Neural crest cell (in vitro differentiated cells): ENCODE measurements around the gene KIF26B. TPM values are rescaled to one million over a fixed set of nuclear protein-coding genes. Genes with fewer than 3 reads are reported as not detected.

Source experiments
- DNase-seq: peaks from one replicate; pipeline ENCODE4 v3.0.0; 2021; ENCODE audit warnings: low read depth, mixed read lengths, low spot score
- H3K27ac Mint-ChIP-seq: one replicate; pipeline ENCODE4 v1.8.0; 2021; ENCODE audit warnings: mild to moderate bottlenecking, mixed read lengths; ENCODE audit not compliant: unreplicated experiment
- H3K27me3 Mint-ChIP-seq: 2 replicates; pipeline ENCODE4 v1.8.0; 2021; ENCODE audit warnings: low read depth, mild to moderate bottlenecking, mixed read lengths
- H3K36me3 Mint-ChIP-seq: 2 replicates; pipeline ENCODE4 v1.8.0; 2021; ENCODE audit warnings: low read depth, mild to moderate bottlenecking, mixed read lengths
- H3K4me1 Mint-ChIP-seq: 2 replicates; pipeline ENCODE4 v1.8.0; 2021; ENCODE audit warnings: mixed read lengths
- H3K4me3 Mint-ChIP-seq: one replicate; pipeline ENCODE4 v1.8.0; 2021; ENCODE audit warnings: mild to moderate bottlenecking, mixed read lengths
- H3K9me3 Mint-ChIP-seq: 2 replicates; pipeline ENCODE4 v1.8.0; 2021; ENCODE audit warnings: mixed read lengths
- total RNA-seq: library from RNA; stranded (reverse); gene quantifications from 2 replicates; pipeline ENCODE4 v1.2.1, GENCODE V29; 2021
- TF ChIP-seq, protein P1 (sequence below): fragments of 200-600 bp; sonication (generic); conservative IDR thresholded peaks from 2 replicates; pipeline ENCODE4 v1.5.0; 2021; ENCODE audit warnings: antibody characterized with exemption, mild to moderate bottlenecking

The KIF26B gene
- total RNA-seq, 1 donor from 2014 or later = 6.2 TPM

DNA sequence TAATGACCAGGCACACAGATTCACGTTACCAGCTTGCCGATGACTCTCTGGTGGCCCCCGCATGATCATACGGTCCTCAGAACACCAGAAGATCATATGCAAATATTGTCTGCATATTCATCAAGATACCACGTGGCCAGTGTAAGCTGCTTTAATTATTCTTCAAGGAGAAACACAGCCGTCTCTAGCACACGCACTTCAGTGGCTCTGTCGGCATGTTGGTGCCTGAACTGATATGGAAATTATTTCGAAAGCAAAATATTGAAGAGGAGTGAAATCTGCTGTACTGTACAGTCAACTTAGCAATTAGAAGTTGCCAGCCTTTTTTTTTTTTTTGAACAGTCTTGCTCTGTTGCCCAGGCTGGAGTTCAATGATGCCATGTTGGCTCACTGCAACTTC lies 5.9 kb upstream of the KIF26B start:
- Mint-ChIP-seq H3K27me3 (peaks cover 28% of the 10 kb centered on the region), H3K4me1 (peaks cover 24% of the 10 kb centered on the region), H3K9me3 (peaks cover 4% of the 10 kb centered on the region), H3K4me3 (no peak overlapping the region), H3K36me3 (no peaks in the 10 kb centered on the region), H3K27ac (no peak overlapping the region)
- TF ChIP-seq, protein P1, sequence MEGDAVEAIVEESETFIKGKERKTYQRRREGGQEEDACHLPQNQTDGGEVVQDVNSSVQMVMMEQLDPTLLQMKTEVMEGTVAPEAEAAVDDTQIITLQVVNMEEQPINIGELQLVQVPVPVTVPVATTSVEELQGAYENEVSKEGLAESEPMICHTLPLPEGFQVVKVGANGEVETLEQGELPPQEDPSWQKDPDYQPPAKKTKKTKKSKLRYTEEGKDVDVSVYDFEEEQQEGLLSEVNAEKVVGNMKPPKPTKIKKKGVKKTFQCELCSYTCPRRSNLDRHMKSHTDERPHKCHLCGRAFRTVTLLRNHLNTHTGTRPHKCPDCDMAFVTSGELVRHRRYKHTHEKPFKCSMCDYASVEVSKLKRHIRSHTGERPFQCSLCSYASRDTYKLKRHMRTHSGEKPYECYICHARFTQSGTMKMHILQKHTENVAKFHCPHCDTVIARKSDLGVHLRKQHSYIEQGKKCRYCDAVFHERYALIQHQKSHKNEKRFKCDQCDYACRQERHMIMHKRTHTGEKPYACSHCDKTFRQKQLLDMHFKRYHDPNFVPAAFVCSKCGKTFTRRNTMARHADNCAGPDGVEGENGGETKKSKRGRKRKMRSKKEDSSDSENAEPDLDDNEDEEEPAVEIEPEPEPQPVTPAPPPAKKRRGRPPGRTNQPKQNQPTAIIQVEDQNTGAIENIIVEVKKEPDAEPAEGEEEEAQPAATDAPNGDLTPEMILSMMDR = no peak
- no peak for DNase-seq

DNA sequence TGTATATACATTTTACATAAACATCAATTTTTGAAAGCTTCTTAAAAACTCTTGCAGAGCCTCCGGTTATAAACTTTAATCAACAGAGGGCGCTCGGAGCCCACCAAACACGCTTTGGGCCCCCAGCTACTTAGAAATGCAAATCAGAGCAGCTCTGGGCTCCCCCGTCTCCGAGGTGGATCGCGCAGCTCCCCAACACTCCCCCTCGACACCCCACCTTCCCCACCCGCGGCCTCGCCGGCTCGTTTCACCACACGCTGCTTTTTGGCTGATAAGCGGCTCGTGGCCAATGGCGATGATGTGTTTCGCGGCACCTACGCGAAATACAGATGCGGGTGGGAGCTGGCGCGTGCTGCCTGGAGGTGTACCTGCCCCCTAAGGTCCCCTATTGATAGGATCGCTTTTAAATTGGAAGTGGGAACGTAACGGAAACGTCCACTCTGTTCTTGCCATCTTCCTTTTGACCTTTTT lies 1.7 kb upstream of the KIF26B start:
- no peak overlapping the region for H3K27ac Mint-ChIP-seq
- peaks cover 37% of the 10 kb centered on the region for H3K4me1 Mint-ChIP-seq
- no peaks in the 10 kb centered on the region for H3K36me3 Mint-ChIP-seq
- peak; percentile 70 for DNase-seq
- H3K9me3 Mint-ChIP-seq = no peaks in the 10 kb centered on the region
- peaks cover 55% of the 10 kb centered on the region for H3K27me3 Mint-ChIP-seq
- H3K4me3 Mint-ChIP-seq = peak overlapping the region; percentile 97
- TF ChIP-seq, protein P1 = peak; percentile 93

DNA sequence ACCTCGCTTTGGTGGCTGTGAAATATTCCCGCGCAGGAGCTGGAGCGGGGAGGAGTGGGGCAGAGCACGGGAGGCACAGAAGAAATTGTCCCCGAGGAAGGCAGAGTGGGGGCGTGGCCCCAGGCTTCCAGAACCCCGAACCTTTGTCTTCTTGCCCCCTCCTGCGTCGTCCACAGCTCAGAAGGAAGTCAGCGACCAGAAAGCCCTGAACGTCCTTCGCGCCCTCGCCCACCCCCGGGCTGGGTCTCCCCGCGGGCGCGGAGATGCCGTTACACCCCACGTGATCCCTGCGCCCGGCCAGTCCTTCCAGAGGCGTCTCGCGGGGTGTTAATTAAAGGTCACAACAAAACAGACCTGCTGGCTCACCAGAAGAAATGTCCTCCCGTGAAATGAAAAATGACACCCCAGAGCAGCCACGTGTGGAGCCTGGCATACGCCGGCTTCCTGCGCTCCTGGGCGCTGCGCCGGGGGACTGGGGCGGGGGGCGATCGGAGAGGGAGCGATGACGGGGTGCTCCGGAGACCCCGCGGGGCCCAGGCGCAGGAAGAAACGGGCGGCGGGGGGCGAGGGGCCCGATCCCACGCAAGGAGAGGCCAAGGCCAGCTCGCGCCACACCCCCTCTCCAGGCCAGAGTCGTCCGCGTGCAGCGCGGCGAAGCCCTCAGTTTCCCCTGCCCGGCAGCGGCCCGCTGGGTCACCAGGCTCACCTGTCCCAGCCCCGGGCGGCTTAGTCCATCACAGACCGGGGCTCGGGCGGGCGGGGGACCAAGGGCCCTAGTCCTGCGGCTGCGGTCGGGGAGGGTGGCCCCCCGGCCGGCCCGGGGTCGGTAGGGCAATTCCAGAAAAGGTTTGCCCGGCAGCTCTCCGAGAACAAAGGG lies 995 bp upstream of the KIF26B start:
- Mint-ChIP-seq H3K27ac (no peak overlapping the region), H3K27me3 (peaks cover 59% of the 10 kb centered on the region)
- TF ChIP-seq, protein P1 = no peak

DNA sequence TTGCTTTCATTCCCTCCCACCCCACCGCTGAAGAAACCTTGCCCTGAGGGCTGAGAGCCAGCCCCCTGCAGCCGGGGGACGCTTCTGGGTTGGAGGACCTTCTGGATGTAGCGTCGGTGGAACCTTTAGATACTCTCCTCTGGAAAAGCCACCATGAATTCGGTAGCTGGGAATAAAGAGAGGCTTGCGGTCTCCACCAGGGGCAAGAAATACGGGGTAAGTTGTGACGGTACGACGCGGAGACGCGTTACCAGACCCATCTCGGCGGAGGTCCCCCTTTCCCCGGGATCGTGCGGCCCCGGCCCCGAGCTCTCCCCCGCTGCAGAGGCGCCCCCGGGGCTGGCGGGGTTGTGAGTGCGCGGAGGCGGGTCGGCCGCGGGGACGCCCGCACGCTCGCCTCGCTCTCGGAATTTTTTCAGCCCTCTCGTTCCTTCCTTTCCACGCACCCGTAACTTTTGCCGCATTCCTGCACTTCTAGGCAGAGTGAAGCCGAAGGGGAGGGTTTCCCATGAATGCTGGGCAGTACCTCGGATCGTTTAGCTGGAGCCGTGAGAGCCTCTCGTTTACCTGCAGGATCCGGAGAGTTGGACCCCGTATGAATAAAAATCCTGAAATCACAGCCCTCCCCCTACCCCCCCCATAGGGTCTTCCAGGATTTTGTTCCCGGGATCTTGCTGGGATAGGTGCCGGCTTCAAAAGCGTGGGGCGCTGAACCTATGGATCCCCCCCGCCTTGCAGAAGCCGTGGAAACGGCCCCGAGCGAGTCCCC lies 671 bp downstream of the KIF26B start:
- Mint-ChIP-seq H3K36me3 (no peaks in the 10 kb centered on the region), H3K27me3 (peaks cover 59% of the 10 kb centered on the region), H3K9me3 (no peaks in the 10 kb centered on the region), H3K4me3 (peak overlapping the region; percentile 92), H3K4me1 (peaks cover 37% of the 10 kb centered on the region), H3K27ac (no peak overlapping the region)
- peak; percentile 30 for DNase-seq
- TF ChIP-seq, protein P1 = peak; percentile 39

More for the DNA sequence above, 995 bp upstream of the KIF26B start:
- H3K9me3 Mint-ChIP-seq = no peaks in the 10 kb centered on the region
- H3K4me1 Mint-ChIP-seq = peaks cover 37% of the 10 kb centered on the region
- DNase-seq = peak; percentile 29
- peak overlapping the region; percentile 97 for H3K4me3 Mint-ChIP-seq
- no peaks in the 10 kb centered on the region for H3K36me3 Mint-ChIP-seq

DNA sequence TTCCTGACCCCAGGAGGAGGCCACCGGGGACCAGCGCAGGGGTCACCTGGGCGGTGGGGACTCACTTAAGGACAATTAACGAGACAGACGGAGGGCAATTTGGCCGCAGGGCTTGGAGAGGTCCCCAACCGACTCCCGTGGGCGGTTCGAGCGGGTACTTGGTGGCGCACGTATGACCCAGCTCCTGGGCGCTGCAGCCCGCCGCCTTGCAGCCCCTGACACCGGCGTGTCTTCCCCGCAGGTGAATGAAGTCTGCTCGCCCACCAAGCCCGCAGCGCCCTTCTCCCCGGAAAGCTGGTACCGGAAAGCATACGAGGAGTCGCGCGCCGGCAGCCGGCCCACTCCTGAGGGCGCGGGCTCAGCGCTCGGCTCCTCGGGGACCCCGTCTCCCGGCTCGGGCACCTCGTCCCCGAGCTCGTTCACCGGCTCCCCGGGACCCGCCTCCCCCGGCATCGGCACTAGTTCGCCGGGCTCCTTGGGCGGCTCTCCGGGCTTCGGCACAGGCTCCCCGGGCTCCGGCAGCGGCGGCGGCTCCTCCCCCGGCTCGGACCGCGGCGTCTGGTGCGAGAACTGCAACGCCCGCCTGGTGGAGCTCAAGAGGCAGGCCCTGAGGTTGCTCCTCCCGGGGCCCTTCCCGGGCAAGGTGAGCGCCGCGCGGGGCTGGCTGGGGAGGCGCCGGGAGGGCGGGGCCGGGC lies 1.4 kb downstream of the KIF26B start:
- H3K4me1 Mint-ChIP-seq = peaks cover 34% of the 10 kb centered on the region
- H3K9me3 Mint-ChIP-seq = no peaks in the 10 kb centered on the region
- no peak overlapping the region for H3K27ac Mint-ChIP-seq
- TF ChIP-seq, protein P1 = peak; percentile 86
- peaks cover 54% of the 10 kb centered on the region for H3K27me3 Mint-ChIP-seq
- peak; percentile 83 for DNase-seq
- no peaks in the 10 kb centered on the region for H3K36me3 Mint-ChIP-seq
- H3K4me3 Mint-ChIP-seq = peak overlapping the region; percentile 92
